HL-60/S4 (cell line): ENCODE results near the gene EXOC8.

Experiments used
- in situ Hi-C: fragments of 300-500 bp; cut with MboI; formaldehyde crosslinking; loops from 2 replicates; pipeline ENCODE4 v1.14.3; 2022; ENCODE audit warnings: low sequenced_read_pairs

EXOC8 gene

GRCh38 chr1:231317306-231318014, 20.2 kb downstream of the EXOC8 start:
- in situ Hi-C loops = no loop called here

DNA sequence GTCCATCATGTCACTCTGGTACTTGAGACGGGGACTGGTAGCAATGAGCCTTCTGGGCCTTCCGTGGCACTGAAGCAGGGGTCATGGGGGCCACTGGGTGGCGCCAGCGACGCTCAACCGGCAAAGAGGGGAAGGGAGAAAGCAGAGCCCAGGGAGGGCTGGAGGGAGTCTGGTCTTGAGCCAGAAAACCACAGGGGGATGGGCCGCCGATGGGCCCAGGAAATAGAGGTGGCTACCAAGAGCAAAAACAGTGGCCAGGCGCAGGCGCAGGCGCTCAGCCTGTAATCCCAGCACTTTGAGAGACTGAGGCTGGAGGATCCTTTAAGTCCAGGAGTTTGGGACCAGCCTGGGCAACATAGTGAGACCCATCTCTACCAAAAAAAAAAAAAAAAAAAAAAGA, 21.8 kb downstream of the EXOC8 start:
- in situ Hi-C loops = no loop called here

GRCh38 chr1:231313661-231314060, 24.0 kb downstream of the EXOC8 start:
- in situ Hi-C loops = no loop called here

DNA sequence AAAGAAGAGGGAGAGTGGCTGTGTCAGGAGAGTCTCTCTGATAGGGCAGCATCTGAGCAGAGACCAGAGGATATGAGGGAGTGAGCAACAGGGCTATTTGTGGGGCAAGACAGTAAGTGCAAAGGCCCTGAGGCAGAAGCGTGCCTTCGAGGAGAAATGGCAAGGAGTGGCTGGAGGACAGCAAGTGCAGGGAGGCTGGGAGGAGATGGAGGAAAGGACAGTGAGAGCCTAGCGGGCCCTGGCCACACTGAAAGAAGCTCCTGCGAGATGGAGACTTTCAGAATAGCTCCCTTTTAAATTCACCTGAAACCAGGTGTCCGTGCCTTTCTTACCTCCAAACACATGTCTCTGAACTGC, 25.2 kb downstream of the EXOC8 start:
- in situ Hi-C loops = no loop called here

DNA sequence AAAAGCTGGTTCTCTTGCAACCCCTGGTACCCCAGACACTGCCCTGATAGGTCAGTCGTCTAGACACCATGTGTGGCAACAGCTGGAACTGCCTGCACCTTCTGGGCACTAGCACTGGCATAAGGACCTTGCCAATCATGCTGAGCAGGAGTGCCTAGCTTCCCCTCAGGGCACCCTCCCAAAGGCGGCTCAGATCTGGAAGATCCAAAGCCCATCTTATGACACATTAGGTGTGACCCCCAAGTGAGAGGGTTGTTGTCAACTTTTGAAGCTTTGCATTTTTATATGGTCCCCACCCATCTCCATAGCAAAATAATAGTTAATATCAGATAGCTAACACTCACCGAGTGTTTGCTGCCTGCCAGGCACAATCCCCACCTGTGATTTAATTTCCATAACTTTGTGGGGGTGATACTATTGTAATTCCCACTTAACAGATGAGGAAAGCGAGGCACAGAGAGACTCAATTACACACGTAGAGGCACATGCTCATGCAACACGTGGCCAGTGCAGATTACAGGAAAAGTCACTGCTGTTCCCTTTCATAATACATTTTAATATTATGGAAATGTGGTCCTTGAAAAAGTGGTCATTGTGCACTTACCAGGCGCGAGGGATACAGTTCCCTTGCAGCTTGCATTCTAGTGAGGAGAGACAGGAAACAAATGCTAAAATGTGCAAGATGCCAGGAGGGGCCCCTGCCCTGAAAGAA, 25.8 kb downstream of the EXOC8 start:
- in situ Hi-C loops = no loop called here

DNA sequence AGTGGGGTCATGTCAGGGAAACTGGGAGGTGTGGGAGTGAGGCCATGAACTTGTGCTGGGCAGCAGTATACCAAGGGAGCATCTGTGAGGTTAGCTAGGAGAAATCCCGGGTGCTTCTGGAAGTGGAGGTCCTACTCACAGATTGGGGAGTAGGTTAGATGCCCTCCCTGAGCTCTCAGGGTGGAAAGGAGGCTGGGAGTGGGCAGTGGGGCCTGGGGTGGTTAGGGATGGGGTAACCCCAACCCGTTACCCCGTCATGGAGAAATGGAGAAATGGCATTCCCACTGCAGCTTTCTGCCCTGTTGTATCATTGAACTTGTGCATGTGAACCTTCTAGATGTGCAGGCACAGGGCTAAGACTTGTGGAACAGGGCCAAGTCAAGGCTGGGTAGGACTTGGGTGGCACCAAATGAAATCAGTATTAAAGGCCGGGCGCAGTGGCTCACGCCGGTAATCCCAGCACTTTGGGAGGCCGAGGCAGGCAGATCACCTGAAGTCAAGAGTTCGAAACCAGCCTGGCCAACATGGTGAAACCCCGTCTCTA, 27.2 kb downstream of the EXOC8 start:
- in situ Hi-C loops = no loop called here

DNA sequence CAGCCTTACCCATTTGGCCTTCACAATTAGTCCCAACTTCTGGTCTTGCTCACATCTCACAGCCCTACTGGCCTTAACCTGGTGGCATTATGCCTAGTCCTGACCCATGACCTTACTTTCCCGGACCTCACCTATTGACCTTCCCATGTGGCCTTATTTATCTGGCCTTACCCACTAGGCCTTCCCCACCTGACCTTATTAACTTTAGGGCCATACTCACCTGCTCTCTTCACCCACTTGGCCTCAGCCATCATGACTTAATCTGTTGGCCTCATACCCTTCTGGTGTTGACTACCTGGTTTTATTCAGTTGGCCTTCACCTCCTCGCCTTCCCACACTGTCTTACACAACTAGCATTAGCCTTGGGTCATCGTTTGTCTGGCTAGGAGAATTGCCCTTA, 35.7 kb downstream of the EXOC8 start:
- in situ Hi-C loops = no loop called here

- in situ Hi-C loops = no loop called here
Observed at GRCh38 chr1:231295938-231296337, 41.7 kb downstream of the EXOC8 start.

DNA sequence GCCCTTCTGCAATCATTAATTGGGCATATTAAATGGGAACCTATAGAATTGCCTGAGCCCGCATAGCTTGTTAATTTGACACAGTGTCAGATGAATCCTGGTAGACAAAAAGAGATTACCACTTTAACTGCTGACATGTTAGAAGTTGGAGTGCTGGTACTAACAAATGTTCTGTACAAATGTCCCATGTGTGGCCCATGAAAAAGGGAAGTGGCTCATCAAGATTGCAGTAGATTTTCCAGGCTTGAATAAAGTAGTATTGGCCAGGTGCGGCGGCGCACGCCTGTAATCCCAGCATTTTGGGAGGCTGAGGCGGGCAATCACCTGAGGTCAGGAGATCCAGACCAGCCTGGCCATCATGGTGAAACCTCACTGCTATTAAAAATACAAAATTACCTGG, 51.0 kb downstream of the EXOC8 start:
- in situ Hi-C loops = no loop called here

GRCh38 chr1:231284441-231284840, 53.2 kb downstream of the EXOC8 start:
- in situ Hi-C loops = no loop called here
